NCI-H226 (cell line): Measurements from ENCODE around the gene TUBA3E.
"Not testable (repeated sequence)": the region's sequence is repeated elsewhere in the genome, so short reads cannot be mapped to it uniquely, and the experiment has no call there.

ENCODE experiments used
- DNase-seq: peaks from one replicate; pipeline ENCODE4 v3.0.0-alpha.2; 2015

Gene TUBA3E

DNA sequence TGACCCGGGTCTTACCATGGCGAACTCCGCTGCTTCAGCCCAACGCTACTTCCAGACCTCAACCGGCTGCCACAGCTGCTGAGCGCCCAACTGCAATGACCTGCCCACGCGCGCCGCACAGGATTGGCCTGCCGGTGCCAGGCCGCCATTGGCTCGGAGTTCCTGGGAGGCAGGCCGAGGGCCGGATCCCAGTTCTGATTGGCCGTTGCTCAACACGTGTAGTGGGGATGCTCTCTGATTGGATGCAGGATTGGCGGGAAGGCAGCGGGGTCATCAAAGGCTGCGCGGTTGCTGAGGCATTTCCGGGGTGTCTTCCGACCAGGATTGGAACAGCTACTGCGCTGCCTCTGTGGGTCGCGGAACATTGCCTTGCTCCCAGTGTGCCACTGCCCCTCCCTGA lies at the start of gene TUBA3E:
Gene TUBA3E, minus strand, starts transcription at position 97 of the 400 bp plus-strand sequence. Its CDS starts 79 bp downstream, at position 18.
- DNase-seq = no peak

DNA sequence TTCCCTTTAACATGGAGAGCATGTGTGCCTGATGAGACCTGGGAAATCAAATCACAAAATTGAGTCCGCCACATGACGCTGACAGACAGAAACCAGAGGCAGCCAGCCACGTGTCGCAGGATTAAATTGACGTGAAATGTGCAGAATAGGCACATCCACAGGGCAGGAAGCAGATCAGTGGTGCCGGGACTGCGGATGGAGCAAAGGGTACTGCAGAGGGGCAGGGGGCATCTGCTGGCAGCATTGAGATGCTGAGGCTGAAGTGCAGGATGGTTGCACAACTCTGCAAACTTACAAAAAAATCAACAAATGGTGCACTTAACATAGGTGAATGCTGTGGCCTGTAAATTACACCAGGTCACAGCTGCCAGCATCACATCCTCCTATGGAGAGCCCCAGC lies 48.2 kb upstream of the TUBA3E start:
- no peak for DNase-seq

DNA sequence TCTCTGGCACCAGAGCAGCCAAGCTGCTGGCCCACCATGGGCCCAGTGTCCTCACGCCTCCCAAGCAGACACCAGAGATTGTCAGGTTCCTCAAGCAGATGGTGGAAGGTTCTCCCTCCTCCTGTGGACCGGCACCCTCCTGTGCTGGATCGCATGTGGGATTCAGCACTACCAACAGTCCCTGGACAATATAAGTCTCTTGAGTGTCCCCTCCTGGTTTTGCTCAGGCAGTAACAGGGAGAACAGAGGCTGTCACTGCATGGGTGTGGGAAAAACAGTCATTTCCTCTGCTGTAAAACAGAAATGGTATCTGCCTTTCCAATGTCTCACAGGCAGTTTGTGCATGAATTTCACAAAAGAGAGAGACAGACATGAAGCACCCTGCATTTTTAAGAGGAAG lies 47.7 kb upstream of the TUBA3E start:
- DNase-seq = no peak

DNA sequence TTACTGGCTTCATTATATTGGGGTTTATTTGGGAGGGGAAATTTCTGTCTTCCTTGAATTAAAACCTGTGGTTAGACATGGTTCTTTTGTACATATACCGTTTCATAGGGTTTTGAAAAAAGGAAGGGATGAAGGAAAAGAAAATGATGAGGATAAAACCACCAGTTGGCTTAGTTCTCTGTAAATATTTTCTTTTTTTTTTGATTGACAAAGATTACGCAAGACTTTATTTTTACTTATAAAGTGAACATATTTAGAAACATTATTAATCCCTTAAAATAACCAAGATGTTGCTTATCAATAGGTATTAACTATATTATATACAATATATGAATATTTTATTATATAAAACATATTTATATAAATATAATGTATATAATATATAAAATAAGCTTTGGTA lies 45.1 kb upstream of the TUBA3E start:
- DNase-seq = no peak

DNA sequence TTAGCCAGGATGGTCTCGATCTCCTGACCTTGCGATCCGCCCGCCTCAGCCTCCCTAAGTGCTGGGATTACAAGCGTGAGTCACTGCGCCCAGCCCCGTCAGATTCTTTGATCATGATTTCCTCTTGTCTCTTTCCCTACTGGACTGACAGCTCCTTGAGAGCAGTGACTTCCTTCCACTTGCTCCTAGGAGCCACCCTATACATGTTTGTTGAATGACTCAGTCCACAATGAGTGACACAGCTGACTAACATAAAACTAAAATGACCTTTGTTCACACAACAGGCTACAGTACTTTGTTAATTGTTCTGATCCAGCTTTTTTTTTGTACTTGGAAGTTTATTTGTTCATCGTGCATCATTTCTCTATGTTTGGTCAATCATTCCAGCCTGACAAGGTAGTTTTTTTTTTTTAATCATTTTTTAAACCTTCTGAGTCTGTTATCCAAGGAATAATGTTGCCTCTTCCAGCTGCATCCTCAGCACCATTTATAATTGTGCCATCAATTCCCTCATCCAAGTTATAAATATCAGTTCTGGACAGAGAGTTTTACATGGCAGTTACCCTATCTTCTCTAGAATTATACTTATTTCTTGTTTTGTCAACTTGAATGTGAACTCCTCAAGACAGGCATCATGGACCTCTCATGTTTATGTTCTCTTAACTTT lies 42.9 kb upstream of the TUBA3E start:
- DNase-seq = peak; percentile 44

DNA sequence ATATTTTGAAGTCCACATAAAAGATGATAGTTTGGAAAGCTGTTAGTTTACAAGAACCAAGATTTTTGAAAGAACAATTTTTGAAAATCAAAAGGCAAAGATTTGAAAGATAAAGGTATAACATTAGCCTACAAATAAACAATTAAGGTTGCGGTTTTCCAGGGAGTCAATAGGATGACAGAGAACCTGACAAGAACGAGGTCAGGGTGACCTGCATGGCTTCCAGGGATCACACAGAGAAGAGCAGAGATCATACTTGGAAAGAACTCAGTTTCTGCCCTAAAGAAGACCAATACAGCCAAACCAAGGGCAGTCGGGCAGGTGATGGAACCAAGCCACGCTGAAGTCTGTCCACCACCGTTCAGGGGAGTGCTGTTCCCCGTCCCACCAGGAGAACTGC lies 41.3 kb upstream of the TUBA3E start:
- not testable (repeated sequence) for DNase-seq

DNA sequence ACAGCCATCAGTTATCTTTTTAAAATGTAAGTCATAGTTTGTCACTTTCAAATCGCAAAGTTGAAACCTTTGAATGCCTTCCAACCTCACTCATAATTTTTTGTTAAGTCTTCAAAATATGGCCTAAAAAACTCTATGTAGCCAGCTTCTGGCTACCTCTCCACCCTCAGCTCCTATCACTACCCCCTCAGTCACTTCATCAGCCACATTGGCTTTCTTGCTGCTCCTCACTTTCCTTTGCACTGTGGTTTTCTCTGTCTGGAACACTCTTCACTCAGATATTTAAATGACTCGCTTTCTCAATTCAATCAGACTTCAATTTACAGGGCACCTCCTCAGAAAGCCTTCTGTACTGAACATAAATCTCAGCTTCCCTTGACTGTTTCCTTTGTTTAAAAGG lies 34.8 kb upstream of the TUBA3E start:
- not testable (repeated sequence) for DNase-seq

DNA sequence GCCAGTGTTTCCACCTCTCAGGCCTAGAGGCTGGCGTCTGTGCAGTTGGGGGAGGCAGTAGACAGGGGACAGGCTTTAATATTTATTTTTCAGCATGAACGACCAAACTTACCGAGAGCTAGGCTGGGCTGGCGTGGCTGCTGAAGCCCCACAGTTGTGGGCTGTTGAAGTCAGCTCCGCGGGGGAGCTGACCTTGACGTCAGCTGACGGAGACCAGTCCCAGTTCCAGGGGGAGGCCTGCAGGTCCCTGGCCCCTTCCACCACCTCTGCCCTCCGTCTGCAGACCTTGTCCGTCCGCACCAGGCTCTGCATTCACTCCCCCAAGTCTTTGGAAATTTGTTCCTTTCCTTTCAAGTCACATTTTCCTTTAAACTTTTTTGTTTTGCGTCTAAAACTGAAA lies 33.4 kb upstream of the TUBA3E start:
- DNase-seq = no peak

DNA sequence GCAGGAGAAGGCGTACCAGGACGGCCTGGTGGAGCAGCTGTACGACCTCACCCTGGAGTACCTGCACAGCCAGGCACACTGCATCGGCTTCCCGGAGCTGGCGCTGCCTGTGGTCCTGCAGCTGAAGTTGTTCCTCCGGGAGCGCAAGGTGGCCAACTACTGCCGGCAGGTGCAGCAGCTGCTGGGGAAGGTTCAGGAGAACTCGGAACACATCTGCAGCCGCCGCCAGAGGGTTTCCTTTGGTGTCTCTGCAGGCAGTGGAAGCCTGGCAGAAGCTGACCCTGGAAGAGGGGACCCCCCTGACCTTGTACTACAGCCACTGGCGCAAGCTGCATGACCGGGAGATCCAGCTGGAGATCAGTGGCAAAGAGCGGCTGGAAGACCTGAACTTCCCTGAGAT lies 32.7 kb upstream of the TUBA3E start:
- not testable (repeated sequence) for DNase-seq

DNA sequence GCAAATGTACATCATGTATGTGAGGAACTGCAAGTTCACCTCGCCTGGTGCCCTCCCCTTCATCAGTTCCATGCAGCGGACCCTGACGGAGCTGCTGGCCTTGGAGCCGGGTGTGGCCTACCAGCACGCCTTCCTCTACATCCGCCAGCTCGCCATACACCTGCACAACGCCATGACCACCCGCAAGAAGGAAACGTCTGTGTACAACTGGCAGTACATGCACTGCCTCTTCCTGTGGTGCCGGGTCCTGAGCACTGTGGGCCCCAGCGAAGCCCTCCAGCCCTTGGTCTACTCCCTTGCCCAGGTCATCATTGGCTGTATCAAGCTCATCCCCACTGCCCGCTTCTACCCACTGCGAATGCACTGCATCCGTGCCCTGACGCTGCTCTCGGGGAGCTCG lies 32.1 kb upstream of the TUBA3E start:
- DNase-seq = not testable (repeated sequence)

DNA sequence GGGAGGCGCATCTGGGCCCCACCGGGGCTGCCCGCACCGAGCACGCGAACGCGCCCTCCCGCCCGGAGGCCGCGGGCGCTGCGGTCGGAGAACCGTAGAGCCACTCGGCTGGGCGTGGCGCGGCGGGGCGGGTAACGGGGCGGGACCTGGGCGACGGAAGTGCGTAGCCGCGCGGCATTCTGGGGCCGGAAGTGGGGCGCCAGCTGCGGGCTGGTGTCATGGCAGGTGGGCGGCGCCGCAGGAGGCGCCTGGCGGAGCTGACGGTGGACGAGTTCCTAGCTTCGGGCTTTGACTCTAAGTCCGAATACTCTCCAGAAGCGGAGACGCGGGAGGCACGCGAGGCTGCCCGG lies 30.9 kb upstream of the TUBA3E start:
- DNase-seq = not testable (repeated sequence)

DNA sequence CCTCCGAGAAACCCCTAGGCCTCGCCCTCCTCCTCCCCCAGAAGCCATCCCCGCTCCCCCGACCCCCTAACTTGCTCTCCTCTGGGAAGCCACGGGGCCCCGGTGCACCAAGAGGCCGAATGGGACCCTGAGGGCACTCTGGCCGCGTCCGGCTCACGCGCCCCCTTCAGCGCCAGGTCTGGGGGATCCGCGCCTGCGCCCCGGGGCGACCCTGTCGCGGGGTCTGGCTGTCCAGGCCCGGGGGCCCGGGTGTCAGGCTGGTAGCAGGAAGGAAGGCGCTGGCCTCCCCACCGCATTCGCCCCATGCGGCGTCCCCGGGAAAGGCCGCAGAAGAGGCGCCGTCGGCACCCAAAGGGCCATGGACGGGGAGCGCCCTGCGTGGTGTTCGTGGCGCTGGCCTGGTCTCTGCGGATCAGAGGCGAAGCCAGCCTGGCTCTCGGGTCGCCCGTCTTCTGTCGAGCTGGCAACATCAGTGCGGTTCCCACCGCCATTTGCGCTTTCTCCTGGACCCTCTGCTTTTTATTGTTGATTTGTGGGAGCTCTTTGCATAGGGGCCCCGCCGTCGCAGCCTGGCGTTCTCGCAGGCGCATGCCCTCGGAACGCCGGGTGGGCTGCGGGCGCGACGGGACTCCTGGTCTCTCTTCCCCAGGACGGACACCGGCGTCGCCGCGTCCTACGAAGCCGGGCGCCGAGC lies 30.4 kb upstream of the TUBA3E start:
- not testable (repeated sequence) for DNase-seq

DNA sequence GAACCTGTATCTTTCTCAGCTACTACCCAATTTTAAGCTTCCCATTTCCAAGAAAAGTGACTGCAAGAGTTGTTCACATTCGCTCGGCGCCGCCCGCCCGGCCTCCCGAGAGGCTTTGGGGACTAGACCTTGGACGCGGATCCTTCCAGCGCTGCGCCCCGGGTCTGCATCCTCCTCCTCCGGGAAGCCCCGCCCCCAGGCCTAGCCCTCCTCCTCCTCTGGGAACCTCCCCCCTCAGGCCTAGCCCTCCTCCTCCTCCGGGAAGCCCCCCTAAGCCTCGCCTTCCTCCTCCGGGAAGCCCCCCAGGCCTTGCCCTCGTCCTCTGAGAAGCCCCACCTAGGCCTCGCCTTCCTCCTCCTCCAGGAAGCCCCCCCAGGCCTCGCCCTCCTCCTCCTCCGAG lies 29.8 kb upstream of the TUBA3E start:
- not testable (repeated sequence) for DNase-seq

DNA sequence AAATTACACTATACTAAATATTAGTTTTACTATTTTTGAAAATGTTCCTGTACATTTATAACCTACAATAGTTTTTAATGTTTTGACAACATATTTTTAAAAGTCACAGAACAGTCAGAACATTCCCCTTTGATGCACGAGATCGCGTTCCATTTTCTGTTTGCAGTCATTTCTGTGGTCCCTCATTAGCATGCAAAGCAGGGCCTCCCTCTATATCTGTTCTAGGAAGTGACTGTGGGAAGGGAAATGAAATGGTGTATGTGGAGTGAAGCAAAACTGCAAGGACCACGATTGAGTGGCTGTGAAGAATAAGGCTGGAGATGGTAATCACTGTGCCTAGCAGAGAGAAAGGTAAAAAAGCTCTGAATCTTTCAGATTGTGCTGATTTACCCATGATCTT lies 24.3 kb upstream of the TUBA3E start:
- not testable (repeated sequence) for DNase-seq

DNA sequence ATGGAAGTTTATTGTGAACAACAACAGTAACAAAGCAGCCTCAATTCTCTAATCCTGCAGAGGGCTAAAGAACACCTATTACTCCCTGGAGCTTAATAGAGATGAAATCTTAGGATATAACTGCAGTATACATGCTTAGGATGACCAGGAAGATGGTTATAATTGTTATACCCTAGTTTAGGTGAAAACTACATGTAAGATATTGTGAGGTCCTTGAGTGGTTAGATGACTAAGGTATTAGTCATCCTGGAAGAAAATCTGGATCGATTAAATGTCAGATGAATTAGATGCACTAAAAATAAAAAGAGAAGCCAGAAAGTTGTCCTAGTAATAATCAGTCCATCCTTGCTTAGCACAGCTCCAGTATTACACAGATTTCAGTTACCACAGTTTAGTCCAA lies 22.3 kb upstream of the TUBA3E start:
- not testable (repeated sequence) for DNase-seq

DNA sequence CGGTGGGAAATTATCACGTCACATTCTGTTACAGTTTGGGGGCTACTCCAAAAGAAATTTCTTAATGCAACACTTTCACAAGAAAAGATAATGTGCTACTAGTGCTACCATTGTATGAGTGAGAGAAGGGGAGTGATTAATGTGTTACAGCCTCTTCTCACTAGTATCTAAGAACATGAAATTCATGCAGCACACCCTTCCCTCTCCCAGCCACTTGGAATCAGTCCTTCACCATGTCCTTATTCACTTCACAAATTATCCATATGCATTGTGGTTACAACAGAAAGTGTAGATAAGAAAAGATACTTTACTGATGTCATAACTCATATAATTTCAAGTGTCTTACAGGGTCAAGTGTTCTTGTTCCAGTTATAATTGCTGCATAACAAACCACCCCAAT lies 20.9 kb upstream of the TUBA3E start:
- not testable (repeated sequence) for DNase-seq

DNA sequence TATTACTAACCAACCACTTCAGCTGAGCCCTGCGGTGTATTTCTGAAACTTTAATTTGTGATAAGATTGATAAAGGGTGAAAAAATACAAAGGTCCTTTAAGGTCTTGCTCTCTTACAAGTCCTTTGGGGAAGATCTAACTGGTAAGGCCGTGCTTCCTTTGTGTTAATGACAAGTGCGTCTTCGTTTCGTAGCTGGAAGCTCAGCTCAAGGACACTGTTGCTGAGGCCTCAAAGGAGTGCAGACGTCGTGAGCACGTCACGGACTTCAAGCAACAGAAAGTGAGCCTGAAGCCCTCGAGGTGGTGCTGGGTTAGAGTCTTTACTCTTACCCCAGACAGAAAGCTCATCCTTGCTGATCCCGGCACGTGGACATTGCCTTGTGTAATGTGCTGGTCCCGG lies 8.8 kb upstream of the TUBA3E start:
- DNase-seq = not testable (repeated sequence)

DNA sequence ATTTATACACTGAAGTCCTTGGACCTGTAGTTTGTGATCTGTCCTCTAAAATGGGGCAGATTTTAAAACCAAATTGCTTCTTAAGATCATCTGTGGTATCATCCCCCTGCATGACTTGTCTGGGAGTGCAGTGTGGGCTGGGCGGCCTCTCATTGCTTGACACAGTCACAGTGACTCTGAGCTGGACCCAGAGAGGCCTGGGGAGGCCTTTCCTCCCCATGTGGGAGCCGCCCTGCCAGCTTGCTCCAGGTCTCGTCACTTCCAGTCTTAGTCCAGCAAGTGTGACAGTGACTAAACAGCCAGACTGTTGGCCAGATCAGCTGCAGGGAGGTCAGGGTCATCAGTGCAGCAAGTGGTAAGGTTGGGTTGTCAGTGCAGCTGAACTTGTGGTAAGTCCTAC lies 4.9 kb upstream of the TUBA3E start:
- DNase-seq = not testable (repeated sequence)

DNA sequence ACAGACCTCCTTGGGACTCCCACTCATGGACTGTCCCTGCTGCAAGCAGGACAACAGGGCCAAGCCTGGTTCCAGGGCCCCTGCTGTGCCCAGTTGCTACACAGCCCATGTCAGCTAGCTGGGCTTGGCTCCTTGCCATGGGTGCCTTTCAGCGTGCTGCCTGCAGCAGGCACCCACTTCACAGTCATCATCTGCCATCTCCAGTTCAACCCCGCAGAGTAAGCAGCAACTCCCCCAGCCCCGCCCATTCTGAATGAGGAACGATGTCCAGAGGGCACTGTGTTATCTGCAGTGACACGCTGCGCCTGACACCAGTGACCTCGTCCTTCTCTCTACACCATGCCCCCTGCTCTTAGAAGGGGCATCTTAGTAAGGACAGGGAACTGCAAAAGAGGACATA lies 4.3 kb upstream of the TUBA3E start:
- DNase-seq = not testable (repeated sequence)

DNA sequence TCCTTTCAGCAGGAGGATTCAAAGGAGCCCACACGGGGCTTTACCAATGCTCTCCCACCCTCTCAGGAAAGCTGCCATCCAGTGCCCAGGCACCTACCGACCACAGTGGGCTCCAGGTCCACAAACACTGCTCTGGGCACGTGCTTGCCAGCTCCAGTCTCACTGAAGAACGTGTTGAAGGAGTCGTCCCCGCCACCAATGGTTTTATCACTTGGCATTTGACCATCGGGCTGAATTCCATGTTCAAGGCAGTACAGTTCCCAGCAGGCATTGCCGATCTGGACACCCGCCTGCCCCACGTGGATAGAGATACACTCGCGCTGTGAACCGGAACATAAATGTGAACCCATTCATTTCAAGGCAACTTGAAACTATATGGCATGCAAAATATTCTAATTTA lies 2.2 kb downstream of the TUBA3E start:
- DNase-seq = not testable (repeated sequence)

DNA sequence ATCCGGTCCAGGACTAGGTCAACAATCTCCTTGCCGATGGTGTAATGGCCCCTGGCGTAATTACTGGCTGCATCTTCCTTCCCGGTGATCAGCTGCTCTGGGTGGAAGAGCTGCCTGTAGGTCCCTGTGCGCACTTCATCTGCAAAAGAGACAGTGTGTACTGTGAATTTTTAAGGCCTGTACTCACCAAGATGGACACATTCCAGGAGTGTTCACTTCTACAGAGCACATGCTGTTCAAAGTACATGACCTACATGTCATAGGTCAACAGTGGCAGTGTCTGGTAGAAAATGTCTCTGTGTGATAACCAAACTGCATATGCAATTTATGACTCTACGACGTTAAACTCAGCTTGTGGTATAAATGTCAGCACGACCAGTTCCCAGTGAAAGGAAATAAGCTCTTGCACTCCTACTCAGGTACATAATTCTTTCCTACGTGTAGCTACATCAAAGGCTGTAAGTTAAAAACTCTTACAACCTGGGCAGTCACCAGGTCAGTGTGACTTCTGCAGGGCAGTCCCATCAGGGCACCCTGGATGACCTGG lies 3.1 kb downstream of the TUBA3E start:
- DNase-seq = not testable (repeated sequence)

DNA sequence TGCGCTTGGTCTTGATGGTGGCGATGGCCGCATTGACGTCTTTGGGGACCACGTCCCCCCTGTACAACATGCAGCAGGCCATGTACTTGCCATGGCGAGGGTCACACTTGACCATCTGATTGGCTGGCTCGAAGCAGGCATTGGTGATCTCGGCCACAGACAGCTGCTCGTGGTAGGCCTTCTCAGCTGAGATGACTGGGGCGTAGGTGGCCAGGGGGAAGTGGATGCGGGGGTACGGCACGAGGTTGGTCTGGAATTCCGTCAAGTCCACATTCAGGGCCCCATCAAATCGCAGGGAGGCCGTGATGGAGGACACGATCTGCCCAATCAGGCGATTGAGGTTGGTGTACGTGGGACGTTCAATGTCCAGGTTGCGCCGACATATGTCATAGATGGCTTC lies 4.4 kb downstream of the TUBA3E start:
- not testable (repeated sequence) for DNase-seq

DNA sequence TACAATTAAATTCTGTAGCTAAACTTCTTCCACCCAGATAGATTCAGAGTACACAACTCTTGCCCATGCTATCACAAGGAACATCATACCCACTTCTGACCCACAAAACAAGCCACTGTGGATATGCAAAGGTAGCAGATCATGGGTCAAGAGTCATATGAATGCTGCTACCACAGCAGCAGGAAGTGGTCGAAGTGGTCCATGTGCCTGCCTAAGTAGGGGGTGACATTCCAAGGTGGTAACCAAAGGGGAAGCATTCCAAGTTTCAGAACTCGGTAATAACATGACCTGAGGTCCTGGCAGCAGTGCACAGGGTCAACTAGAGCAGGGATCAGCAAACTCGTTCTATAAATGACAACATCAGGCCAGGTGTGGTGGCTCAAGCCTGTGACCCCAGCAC lies 5.8 kb downstream of the TUBA3E start:
- DNase-seq = not testable (repeated sequence)

DNA sequence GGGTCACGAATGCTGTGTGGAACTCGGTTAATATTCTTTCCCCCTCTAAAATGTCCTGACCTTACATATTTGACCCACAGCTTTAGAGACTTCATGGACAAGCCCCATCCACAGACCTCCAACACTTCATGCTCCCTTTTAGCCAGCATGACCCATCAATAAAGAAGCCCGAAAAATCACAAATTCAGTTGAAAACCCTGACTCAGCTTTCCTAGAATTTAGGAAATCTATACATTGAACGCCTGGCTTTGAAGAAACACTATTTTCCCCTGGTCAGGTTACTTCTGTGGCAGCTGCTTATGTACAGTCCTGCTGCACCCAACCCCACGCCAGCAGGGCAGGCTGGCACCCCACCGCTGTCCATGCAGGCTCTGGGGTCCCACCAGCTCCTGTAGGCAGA lies 6.9 kb downstream of the TUBA3E start:
- DNase-seq = not testable (repeated sequence)
